Measurements from ENCODE around the gene MTCL1.

Gene MTCL1

DNA sequence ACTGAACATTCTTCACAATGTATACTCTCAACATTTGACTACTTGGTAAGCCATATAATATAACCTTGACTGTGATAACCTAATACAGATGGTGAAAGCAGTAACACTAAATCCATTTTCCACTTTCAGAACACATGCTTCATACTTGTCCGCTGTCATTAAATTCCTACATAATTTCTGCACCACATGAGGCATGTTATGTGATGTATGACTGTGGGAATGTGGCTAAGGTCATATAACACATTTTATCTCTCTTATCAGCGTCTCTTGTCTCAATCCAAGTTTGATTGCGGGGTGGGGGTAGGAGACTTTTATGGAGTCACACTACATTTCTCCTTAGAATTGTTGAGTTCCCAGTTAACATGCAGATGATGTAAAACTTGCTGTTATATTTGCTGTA, 110.9 kb downstream of the MTCL1 start:
- H3K9me3 ChIP-seq (ENCODE audit: insufficient read depth, low read length, severe bottlenecking): no peaks in the 10 kb centered on the region
- TF ChIP-seq EZH2 (IDR thresholded peaks at IDR 0.05; ENCODE audit: borderline replicate concordance, low read depth, low read length, severe bottlenecking): no peak
- TF ChIP-seq, protein P1, sequence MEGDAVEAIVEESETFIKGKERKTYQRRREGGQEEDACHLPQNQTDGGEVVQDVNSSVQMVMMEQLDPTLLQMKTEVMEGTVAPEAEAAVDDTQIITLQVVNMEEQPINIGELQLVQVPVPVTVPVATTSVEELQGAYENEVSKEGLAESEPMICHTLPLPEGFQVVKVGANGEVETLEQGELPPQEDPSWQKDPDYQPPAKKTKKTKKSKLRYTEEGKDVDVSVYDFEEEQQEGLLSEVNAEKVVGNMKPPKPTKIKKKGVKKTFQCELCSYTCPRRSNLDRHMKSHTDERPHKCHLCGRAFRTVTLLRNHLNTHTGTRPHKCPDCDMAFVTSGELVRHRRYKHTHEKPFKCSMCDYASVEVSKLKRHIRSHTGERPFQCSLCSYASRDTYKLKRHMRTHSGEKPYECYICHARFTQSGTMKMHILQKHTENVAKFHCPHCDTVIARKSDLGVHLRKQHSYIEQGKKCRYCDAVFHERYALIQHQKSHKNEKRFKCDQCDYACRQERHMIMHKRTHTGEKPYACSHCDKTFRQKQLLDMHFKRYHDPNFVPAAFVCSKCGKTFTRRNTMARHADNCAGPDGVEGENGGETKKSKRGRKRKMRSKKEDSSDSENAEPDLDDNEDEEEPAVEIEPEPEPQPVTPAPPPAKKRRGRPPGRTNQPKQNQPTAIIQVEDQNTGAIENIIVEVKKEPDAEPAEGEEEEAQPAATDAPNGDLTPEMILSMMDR (IDR thresholded peaks at IDR 0.05; ENCODE audit: borderline replicate concordance, extremely low read depth, low read length, poor library complexity, severe bottlenecking): no peak
- no peaks in the 10 kb centered on the region for H3K36me3 ChIP-seq (ENCODE audit: insufficient read depth, low read length)

DNA sequence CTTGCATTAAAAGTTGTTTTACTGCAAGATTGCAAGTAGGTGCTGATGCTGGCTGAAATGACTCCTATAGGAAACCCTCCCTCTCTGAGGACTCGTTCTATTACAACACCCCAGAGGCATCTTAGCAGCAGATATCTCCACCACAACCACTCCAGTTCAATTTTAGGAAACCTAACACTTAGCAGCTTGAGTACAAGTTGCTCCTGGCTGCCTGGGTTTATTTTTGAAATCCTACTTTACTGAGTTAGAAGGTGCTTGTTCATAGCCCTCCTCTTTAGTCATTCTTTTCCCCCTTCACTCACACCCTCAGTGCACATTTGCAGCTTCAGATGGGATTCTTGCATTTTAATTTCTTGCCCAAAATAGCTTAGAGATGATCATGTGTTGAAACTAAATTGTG, 111.5 kb downstream of the MTCL1 start:
- no peak for ATAC-seq (ENCODE audit: insufficient read depth, low read depth)
- no peak overlapping the region for H2AFZ ChIP-seq (ENCODE audit: low read depth, low read length)
- DNase-seq: no peak
- H3K9ac ChIP-seq (ENCODE audit: low read depth, low read length): no peak overlapping the region
- H3K4me1 ChIP-seq (ENCODE audit: insufficient read depth, low read length): no peaks in the 10 kb centered on the region
- no peaks in the 10 kb centered on the region for H3K9me3 ChIP-seq (ENCODE audit: insufficient read depth, low read length, severe bottlenecking)
- H3K27ac ChIP-seq (ENCODE audit: low read length): no peak overlapping the region
- no peaks in the 10 kb centered on the region for H3K27me3 ChIP-seq (ENCODE audit: insufficient read depth, low read length, poor library complexity)
- no peak overlapping the region for H3K4me2 ChIP-seq (ENCODE audit: insufficient read depth, low read length)
- TF ChIP-seq EZH2 (IDR thresholded peaks at IDR 0.05; ENCODE audit: borderline replicate concordance, low read depth, low read length, severe bottlenecking): no peak
- TF ChIP-seq, protein P1 (IDR thresholded peaks at IDR 0.05; ENCODE audit: borderline replicate concordance, extremely low read depth, low read length, poor library complexity, severe bottlenecking): no peak
- no peak overlapping the region for H3K4me3 ChIP-seq (ENCODE audit: low read depth in 1 of 2, low read length in 2 of 2)
- no peaks in the 10 kb centered on the region for H3K36me3 ChIP-seq (ENCODE audit: insufficient read depth, low read length)
- no peaks in the 10 kb centered on the region for H3K79me2 ChIP-seq (ENCODE audit: insufficient read depth, low read length)
- H4K20me1 ChIP-seq (ENCODE audit: insufficient read depth, low read length): no peaks in the 10 kb centered on the region; the same call in 1 of the 2 replicates

More for the DNA sequence above, 110.9 kb downstream of the MTCL1 start:
- Histone ChIP-seq H3K9ac (ENCODE audit: low read depth, low read length) (no peak overlapping the region), H3K4me3 (ENCODE audit: low read depth in 1 of 2, low read length in 2 of 2) (no peak overlapping the region), H3K79me2 (ENCODE audit: insufficient read depth, low read length) (no peaks in the 10 kb centered on the region), H2AFZ (ENCODE audit: low read depth, low read length) (no peak overlapping the region), H3K4me1 (ENCODE audit: insufficient read depth, low read length) (no peaks in the 10 kb centered on the region), H3K27me3 (ENCODE audit: insufficient read depth, low read length, poor library complexity) (no peaks in the 10 kb centered on the region), H4K20me1 (ENCODE audit: insufficient read depth, low read length) (no peaks in the 10 kb centered on the region; the same call in 1 of the 2 replicates), H3K4me2 (ENCODE audit: insufficient read depth, low read length) (no peak overlapping the region), H3K27ac (ENCODE audit: low read length) (no peak overlapping the region)
- no peak for ATAC-seq (ENCODE audit: insufficient read depth, low read depth)
- no peak for DNase-seq

DNA sequence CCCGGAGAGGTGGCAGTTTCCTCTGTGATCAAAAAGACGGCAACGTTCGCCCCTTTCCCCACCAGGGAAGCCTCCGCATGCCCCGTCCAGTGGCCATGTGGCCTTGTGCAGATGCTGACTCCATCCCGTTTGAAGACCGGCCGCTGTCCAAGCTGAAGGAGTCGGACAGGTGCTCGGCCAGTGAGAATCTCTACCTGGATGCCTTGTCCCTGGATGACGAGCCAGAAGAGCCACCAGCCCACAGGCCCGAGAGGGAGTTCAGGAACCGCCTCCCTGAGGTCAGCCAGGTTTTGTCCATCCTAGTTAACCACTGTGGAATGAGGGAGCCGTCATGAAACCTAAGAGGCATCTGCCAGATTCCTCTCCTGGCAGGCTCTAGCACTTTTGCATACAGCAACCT, 113.6 kb downstream of the MTCL1 start:
- Histone ChIP-seq H3K9ac (ENCODE audit: low read depth, low read length) (no peak overlapping the region), H3K36me3 (ENCODE audit: insufficient read depth, low read length) (no peaks in the 10 kb centered on the region), H3K79me2 (ENCODE audit: insufficient read depth, low read length) (no peaks in the 10 kb centered on the region), H3K4me2 (ENCODE audit: insufficient read depth, low read length) (no peak overlapping the region), H3K4me1 (ENCODE audit: insufficient read depth, low read length) (no peaks in the 10 kb centered on the region), H3K9me3 (ENCODE audit: insufficient read depth, low read length, severe bottlenecking) (no peaks in the 10 kb centered on the region), H2AFZ (ENCODE audit: low read depth, low read length) (no peak overlapping the region), H3K27me3 (ENCODE audit: insufficient read depth, low read length, poor library complexity) (no peaks in the 10 kb centered on the region), H4K20me1 (ENCODE audit: insufficient read depth, low read length) (no peaks in the 10 kb centered on the region; the same call in 1 of the 2 replicates), H3K4me3 (ENCODE audit: low read depth in 1 of 2, low read length in 2 of 2) (no peak overlapping the region), H3K27ac (ENCODE audit: low read length) (no peak overlapping the region)
- no peak for ATAC-seq (ENCODE audit: insufficient read depth, low read depth)
- no peak for TF ChIP-seq EZH2 (IDR thresholded peaks at IDR 0.05; ENCODE audit: borderline replicate concordance, low read depth, low read length, severe bottlenecking)
- TF ChIP-seq, protein P1 (IDR thresholded peaks at IDR 0.05; ENCODE audit: borderline replicate concordance, extremely low read depth, low read length, poor library complexity, severe bottlenecking): no peak
- DNase-seq: no peak
